Stimulated activated CD8-positive, alpha-beta memory T cell treated with anti-CD3 and anti-CD28 coated beads, Interleukin-7, amount 100 ng/mL, for 1 hour (primary cell): Measurements from ENCODE around the gene TRIM26.
"Not testable (repeated sequence)": the region's sequence is repeated elsewhere in the genome, so short reads cannot be mapped to it uniquely, and the experiment has no call there.

Experiments used
- DNase-seq, 2 donors: peaks; one replicate each; pipeline ENCODE4 v3.0.0-alpha.2; 2020; ENCODE audit warnings: low read depth in 2 of 2

Gene TRIM26

DNA sequence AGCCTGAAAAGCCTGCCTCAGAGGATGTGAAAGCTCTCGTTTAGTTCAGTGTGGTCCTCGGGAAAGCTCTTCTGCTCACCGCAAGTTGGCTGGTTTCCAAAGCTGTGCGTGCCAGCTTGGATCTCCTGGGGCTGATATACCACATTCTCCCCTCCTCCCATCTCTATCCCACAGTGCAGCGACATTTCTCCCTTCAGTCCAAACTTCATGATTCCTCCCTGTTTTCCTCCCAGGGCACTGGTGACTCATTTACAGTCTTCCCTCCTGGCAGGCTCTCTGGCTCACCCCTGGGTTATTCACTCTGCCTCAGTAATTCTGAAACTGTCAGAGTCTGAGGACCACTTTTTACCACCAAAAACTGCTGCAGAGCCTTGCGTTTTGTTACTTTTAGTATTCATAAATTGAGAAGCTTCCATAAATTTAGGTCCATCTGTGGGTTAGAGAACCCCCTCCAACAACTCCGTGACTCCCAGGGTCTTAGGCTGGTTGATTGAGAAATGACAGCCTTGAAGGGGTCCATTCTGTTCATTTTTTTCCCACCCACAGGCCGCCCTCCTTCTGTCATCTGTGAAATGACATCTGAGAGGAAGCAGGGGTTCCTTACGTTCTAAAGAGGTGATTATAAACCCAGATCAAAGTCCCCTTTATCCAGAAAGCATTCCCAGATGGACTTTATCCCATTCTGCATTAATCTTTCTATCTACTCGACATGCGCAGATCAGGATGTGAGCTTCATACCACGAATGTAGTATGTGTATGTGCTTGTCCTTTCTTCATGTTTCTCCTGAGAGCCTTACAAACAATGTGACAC, 58.3 kb downstream of the TRIM26 start:
- DNase-seq, result no peak

DNA sequence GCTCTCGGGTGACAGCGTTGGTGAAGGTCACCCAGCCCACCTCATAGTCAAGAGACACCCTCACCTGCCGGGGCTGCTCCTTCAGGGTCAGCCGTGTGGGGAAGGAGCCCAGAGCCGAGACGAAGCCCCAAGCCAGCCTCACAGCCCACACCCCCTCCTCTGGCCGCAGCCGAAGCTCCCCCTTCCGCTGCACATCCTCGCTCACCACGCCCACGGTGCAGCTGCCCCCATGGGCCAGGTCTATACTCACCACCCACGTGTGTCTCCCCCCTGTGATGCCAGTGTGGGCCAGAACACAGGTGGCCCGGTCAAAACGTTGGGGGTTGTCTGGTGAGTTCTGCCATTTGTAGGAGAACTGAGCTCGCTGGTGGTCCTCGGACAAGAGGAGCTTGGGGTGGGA, 59.1 kb downstream of the TRIM26 start:
- no peak for DNase-seq

DNA sequence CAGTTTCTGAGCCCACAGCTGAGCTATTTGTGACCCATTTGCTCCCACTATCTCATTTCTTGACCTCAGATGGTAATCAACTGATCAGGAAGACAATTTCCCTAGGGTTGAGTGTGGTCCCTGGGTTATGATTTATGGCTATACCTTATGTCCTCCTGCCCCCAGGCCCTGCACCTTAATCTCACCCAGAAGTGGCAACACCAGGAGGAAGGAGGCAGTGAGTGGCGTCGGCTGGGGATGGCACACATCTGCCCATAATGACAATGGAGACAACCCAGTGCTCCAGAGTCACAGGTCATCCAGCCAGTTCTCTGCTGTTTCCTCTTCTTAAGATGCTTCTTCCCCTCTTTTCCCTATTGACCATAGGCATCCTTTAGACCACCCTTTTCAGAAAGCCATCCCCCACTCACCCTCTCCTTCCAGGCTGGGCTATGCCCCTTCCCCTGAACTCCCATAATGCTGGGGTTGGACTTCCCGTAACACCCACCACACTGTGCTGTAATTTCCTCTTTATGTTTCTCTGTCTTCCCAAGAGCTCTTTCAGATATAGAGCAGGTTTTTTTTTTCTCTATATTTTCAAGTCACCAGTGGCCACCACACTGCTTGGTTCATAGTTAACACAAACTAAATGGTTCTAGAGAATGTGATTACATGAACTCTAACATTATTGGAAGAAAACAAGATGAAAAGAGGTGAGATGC, 60.1 kb downstream of the TRIM26 start:
- DNase-seq, result no peak

DNA sequence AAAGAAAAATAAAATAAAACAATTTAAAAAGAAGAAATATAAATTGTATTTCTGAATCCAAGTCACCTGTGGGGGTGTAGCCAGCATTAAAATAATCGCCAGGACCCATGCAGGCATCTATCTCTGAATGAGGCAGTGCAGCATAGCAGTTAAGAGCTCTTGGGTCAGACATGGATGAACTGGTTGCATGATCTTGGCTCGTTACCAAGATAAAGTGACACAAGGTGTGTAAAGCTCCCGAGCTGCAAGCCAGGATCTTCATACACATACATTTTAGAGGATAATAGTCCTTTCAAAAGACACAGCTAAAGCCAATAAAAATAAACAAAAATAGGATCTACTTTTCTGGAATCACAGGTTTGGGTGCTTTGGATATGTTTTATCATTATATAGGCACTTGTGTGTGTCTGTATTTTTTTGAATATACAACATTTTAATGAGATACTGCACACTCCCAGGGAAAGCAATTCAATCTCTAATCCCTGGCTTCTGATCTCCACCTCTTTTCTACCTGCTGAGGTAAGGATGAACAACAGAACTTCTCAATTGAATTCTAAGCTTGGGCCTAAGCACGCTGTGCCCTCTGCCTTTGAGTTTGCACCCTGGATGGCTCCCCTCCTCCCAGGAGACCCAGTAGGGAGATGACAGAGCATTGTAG, 61.1 kb downstream of the TRIM26 start:
- DNase-seq, result no peak

DNA sequence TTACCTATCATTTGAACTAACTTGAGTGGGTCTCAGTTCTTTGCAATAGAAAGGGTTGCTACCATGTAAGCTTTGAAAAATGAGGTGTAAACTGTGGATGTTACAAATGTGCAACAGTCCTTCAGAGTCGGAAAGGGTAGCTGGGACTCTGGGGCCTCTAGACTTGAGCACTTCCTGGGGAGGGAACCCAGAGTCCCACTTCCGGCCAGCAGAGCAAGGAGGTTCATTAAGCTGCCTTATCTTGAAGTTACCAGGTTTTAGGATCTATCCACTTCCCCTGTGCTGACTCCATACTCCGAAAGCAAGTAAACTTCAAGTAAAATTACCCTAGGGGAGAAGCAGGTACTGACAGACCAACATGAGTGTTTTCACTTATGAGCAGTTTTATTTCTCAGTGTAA, 61.6 kb downstream of the TRIM26 start:
- no peak for DNase-seq

DNA sequence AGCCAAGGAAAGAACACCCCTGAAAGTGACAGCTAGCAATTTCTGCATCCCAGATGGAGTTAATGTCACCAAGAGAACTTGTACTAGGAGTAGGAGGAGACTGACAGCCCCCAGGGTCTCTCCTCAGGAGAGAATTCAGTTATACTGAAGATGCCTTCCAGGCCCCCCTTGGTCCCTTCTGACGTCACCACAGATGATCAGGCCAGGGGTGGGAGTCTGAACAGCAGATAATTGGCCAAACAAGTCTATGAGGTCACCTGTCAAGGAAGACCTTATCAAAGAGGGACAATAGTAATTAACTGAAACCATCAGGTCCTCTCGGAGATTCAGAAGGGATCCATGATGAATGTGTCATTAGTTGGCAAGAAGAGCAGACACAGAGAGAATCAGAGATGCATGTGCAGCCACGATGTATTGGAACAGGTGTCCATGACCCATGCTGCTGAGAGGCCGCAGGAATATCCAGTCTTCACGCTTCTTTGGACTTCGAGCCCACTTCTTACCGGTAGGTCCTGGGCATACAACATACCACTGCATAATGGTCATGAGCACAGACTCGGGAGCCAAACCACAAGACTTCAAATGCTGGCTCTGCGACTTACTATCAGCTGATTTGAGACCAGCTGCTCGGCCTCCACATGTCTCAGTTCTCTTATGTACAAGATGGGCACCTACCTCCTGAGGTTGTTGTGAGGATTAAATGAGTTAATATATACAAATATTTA, 62.4 kb downstream of the TRIM26 start:
- DNase-seq, result no peak

DNA sequence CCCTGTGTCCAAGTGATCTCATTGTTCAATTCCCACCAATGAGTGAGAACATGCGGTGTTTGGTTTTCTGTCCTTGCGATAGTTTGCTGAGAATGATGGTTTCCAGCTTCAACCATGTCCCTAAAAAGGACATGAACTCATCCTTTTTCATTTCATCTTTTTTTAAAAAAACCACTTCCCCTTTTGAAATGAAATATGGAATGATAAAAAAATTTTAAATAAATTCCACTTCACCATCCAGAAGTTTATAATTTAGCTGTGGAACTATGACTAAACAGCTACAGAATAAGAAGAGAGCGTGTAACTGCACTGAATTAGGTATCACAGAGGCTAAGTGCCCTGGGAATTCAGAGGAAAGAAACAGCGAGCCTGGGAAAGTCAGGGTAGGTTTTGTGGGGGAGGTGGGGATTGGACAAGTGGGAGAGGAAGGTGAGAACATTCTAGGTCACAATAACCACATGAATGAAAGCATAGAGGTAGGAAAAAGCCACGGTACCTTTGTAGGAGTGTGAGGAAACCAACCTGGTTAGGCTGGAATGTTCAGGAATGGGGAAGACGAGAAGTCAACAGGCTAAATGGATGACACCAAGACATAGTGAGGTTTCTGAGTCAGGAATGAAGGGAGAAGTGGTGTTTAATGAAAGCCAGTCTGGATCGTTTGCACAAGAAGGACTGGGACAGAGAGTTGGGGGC, 63.2 kb downstream of the TRIM26 start:
- DNase-seq, result no peak

DNA sequence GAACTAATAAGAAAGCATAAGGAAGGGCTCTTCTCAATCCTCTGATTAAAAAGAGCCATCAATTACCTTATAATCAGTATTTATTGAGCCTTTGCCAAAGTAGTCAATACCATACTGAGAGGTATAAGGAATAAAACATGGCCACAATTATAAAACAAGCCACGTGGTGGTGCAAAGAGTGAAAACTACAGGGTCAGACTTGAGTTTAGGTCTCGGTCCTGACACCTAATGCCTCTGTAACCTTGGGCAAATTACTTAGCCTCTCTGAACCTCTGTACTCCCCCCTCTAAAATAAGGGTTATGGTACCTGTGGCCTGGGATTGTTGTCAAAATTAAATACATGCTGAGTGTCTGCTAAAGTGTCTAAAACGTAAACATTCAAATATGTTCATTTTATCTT, 64.0 kb downstream of the TRIM26 start:
- DNase-seq, result no peak

DNA sequence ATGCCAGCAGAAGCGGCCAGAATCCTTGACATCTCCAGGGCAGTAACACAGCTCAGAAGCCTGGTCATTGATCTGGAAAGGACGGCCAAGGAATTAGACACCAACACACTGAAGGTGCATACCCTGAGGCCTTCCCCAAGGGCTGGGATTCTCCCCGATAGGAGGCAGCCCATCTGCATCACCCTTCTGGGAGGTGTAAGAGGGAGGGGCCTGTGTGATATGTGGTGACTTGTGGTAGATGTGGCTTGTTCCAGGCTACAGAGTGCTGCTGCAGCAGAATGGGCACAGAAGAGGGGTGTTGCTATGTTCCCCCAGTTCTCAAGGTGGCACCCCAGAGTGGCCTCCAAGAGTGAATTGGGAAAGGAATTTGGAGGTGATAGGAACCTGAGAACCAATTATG, 66.1 kb downstream of the TRIM26 start:
- DNase-seq, result no peak

DNA sequence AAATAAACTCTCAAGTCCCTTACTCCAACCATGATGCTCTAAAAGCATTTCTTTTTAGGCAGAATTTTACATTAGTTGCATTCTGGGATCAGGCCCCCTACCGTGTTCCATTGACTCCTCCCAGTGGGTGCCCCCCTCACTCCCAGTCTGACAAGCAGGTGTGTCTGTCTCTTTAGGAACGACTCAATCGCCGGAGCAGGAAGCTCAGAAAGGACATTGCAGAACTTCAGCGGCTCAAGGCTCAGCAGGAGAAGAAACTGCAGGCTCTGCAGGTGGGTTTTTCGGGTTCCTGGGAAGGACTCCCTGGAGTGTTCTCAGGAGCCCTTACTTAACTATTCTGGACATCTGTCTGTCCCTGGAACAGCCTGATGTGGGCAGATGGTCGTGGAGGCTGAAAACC, 67.4 kb downstream of the TRIM26 start:
- no peak for DNase-seq

DNA sequence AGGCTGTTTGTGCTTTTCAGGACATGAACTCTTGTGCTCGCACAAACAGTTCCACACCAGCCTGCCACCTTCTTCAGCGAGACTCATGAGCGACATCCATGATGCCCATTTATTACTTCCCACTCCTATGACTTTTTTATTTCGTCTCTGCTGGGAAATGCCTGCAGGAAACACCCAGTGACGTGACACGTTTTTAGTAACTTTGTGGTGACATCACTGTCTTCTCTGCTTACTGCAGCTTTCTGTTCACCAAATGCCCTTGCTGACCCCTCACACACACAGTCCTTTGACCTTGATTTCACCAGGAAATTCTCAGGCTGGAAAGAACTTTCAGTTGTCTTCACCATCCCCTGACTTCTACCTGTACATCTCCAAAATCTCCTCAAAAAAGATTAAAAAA, 68.4 kb downstream of the TRIM26 start:
- no peak for DNase-seq

DNA sequence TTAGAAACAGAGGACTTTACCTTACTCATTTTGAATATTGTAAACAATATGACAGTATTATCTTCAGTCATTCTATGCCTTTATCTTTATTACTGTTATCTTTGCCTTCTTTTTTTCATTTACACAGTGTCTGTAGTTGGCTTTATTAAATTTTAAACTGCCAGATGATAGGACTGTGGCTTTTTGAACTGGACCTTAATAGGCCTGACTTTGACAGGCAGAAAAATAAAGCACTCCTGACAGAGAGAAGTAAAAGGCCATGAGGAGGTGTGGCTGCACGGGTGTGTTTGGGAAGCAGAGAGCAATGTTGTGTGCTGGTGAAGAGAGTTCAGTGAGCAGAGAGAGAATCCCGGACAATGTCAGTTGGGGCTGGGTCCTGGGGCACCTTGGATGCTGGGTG, 69.4 kb downstream of the TRIM26 start:
- DNase-seq, result no peak

DNA sequence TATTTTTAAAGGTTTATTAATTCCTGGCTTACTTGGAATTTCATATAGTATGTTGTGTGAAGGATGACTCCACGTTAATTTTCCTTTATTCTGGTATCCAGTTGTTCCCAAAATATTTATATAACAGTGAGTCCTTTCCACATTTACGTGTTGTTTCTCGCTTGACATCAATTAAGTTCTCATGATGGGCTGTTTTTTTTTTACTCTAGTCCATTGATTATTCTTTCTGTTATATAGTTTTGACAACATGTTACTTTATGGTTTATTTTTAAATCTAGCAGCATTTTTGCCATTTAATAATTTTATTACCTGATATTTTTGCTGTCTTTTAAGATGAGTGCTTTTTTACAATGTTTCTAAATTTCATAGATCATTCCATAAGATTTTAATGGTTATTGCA, 70.5 kb downstream of the TRIM26 start:
- DNase-seq, result no peak

DNA sequence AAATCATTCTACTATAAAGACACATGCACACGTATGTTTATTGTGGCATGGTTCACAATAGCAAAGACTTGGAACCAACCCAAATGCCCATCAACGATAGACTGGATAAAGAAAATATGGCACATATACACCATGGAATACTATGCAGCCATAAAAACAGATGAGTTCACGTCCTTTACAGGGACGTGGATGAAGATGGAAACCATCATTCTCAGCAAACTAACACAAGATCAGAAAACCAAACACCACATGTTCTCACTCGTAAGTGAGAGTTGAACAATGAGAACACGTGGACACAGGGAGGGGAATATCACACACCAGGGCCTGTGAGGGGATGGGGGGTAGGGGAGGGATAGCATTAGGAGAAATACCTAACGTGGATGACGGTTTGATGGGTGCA, 73.0 kb downstream of the TRIM26 start:
- DNase-seq, result not testable (repeated sequence)

DNA sequence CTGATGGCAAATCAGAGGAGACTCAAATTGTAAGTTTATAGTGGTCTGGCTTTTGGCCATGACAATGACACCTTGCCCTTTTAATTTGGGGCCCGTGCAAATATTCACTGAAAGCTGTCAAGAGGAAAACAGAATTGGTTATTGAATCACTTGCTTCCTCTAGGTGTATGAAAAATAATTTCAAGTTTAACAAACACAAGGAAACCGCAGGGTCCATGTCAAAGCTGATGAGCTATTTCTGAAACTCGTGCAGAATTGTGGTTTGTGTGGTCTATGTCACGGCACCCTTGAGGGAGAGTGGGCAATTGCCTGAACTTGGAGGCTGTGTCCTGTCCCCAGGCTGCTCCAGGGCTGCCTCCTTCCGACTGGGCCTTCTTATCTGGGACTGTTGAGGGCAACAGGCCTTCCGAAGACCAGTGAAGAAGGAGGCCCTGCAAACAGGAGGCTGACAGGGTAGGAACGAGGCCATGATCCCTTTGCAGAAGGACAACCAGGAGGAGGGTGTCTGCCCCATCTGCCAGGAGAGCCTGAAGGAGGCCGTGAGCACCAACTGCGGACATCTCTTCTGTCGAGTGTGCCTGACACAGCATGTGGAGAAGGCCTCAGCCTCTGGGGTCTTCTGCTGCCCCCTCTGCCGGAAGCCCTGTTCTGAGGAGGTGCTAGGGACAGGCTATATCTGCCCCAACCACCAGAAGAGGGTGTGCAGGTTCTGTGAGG, 76.5 kb downstream of the TRIM26 start:
- no peak for DNase-seq

DNA sequence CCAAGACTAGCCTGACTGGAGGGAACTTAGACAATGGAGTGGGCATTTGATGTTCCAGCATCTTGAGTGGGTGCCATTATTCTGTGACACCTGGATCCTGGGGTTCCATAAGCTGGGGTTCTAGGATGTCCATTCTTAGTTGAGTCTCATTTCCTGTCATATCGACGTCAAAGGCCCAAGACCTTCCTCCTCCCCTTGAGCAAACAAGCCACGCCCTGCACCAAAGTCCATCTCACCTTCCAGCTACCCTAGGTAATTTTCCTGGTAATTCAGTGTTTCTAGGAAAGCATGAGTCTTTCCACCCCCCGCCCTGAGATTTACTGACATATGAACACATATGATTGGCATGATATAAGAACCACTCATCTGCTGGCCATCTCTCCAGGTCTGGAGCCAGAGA, 77.4 kb downstream of the TRIM26 start, which contains the start of gene TRIM40:
Gene TRIM40, plus strand, starts transcription at position 384 of the 400 bp plus-strand sequence. CDS start 897 bp downstream, outside the sequence.
- no peak for DNase-seq

DNA sequence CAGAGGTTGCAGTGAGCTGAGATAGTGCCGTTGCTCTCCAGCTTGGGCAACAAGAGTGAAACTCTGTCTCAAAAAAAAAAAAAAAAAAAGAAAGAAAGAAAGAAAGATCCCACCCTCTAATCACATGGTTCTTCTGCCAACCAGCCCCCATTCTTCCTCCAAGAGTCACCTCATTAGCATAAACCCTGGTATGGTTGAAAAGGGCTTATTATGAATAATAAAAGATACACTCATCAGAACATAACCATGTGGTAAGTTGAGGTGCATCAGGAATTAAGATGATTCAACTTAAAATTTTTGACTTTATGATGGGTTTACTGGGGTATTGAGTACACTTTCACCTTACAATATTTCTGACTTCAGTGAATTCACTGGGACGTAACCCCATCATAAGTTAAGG, 78.1 kb downstream of the TRIM26 start:
- no peak for DNase-seq
